ENCODE measurements around the gene KRT84. TPM values are rescaled to one million over a fixed set of nuclear protein-coding genes. Genes with fewer than 3 reads are reported as not detected.
"Not testable (repeated sequence)": the region's sequence is repeated elsewhere in the genome, so short reads cannot be mapped to it uniquely, and the experiment has no call there.

The KRT84 gene
- total RNA-seq, 2 experiments from 2014 or later: not detected

GRCh38 chr12:52347551-52348510 lies 37.6 kb downstream of the KRT84 start:
- CTCF ChIA-PET: no interaction called here
- H3K27ac Mint-ChIP-seq: no peak overlapping the region
- no peak overlapping the region for H3K4me3 Mint-ChIP-seq
- no peak for ATAC-seq
- peaks cover 43% of the 10 kb centered on the region for H3K27me3 Mint-ChIP-seq
- DNase-seq: no peak
- H3K4me1 Mint-ChIP-seq: peaks cover 20% of the 10 kb centered on the region
- no peaks in the 10 kb centered on the region for H3K9me3 Mint-ChIP-seq (ENCODE audit: low read depth)
- H3K36me3 Mint-ChIP-seq: no peaks in the 10 kb centered on the region

- no peaks in the 10 kb centered on the region for H3K9me3 Mint-ChIP-seq (ENCODE audit: low read depth)
- DNase-seq: no peak
- H3K36me3 Mint-ChIP-seq: no peaks in the 10 kb centered on the region
- no peak overlapping the region for H3K4me3 Mint-ChIP-seq
- H3K27me3 Mint-ChIP-seq: peaks cover 43% of the 10 kb centered on the region
- peaks cover 13% of the 10 kb centered on the region for H3K4me1 Mint-ChIP-seq
- no peak for ATAC-seq
- CTCF ChIA-PET: interaction anchor here (1.4 kb wide), 1 partner anchor 12 kb away, joined by 5 read pairs; no protein-coding TSS in a partner anchor
- H3K27ac Mint-ChIP-seq: no peak overlapping the region
These were observed 38.4 kb downstream of the KRT84 start for GRCh38 chr12:52347016-52347415.

- no peak for DNase-seq
- CTCF ChIA-PET: interaction anchor here (1.4 kb wide), 1 partner anchor 12 kb away, joined by 5 read pairs; no protein-coding TSS in a partner anchor
- peaks cover 10% of the 10 kb centered on the region for H3K4me1 Mint-ChIP-seq
- H3K36me3 Mint-ChIP-seq: no peaks in the 10 kb centered on the region
- H3K4me3 Mint-ChIP-seq: no peak overlapping the region
- H3K27ac Mint-ChIP-seq: no peak overlapping the region
- H3K27me3 Mint-ChIP-seq: peaks cover 44% of the 10 kb centered on the region
- H3K9me3 Mint-ChIP-seq (ENCODE audit: low read depth): no peaks in the 10 kb centered on the region
- no peak for ATAC-seq
These were observed 38.9 kb downstream of the KRT84 start for GRCh38 chr12:52346593-52346992.

GRCh38 chr12:52345041-52345440 lies 40.4 kb downstream of the KRT84 start:
- not testable (repeated sequence) for H3K9me3 Mint-ChIP-seq (ENCODE audit: low read depth); ATAC-seq; DNase-seq; H3K27ac Mint-ChIP-seq; H3K4me1 Mint-ChIP-seq; H3K36me3 Mint-ChIP-seq; H3K4me3 Mint-ChIP-seq
- peaks cover 39% of the 10 kb centered on the region for H3K27me3 Mint-ChIP-seq
- CTCF ChIA-PET: interaction anchor here (1.0 to 1.6 kb wide), 3 partner anchors 17 to 533 kb away, joined by 3 to 4 read pairs (median 3); no protein-coding TSS in a partner anchor

- Mint-ChIP-seq H3K27ac (no peak overlapping the region), H3K27me3 (peaks cover 38% of the 10 kb centered on the region), H3K36me3 (no peaks in the 10 kb centered on the region), H3K4me1 (peaks cover under 1% of the 10 kb centered on the region), H3K9me3 (ENCODE audit: low read depth) (no peaks in the 10 kb centered on the region), H3K4me3 (no peak overlapping the region)
- CTCF ChIA-PET: interaction anchor here (0.6 to 1.6 kb wide), 3 partner anchors 14 to 534 kb away, joined by 3 to 4 read pairs (median 3); no protein-coding TSS in a partner anchor
- DNase-seq (no peak), ATAC-seq (no peak)
These were observed 41.3 kb downstream of the KRT84 start for GRCh38 chr12:52344111-52344510.

GRCh38 chr12:52343550-52343949 lies 41.9 kb downstream of the KRT84 start:
- no peaks in the 10 kb centered on the region for H3K36me3 Mint-ChIP-seq
- peaks cover 32% of the 10 kb centered on the region for H3K27me3 Mint-ChIP-seq

GRCh38 chr12:52342781-52343490 lies 42.5 kb downstream of the KRT84 start:
- H3K36me3 Mint-ChIP-seq: no peaks in the 10 kb centered on the region
- H3K27me3 Mint-ChIP-seq: peaks cover 29% of the 10 kb centered on the region
- H3K4me3 Mint-ChIP-seq: no peak overlapping the region
- no peaks in the 10 kb centered on the region for H3K9me3 Mint-ChIP-seq (ENCODE audit: low read depth)
- CTCF ChIA-PET: no interaction called here
- H3K27ac Mint-ChIP-seq: no peak overlapping the region
- no peak for DNase-seq
- H3K4me1 Mint-ChIP-seq: no peaks in the 10 kb centered on the region
- no peak for ATAC-seq

More at GRCh38 chr12:52343550-52343949, 41.9 kb downstream of the KRT84 start:
- Mint-ChIP-seq H3K4me3 (no peak overlapping the region), H3K27ac (no peak overlapping the region), H3K4me1 (no peaks in the 10 kb centered on the region), H3K9me3 (ENCODE audit: low read depth) (no peaks in the 10 kb centered on the region)
- DNase-seq (no peak), ATAC-seq (no peak)
- CTCF ChIA-PET: interaction anchor here (0.6 to 1.6 kb wide), 2 partner anchors 15 to 318 kb away, joined by 3 to 4 read pairs; no protein-coding TSS in a partner anchor

GRCh38 chr12:52341066-52341580 lies 44.3 kb downstream of the KRT84 start:
- CTCF ChIA-PET: interaction anchor here (1.4 kb wide), 1 partner anchor 225 kb away, joined by 4 read pairs; no protein-coding TSS in a partner anchor
- DNase-seq (no peak), ATAC-seq (no peak)
- Mint-ChIP-seq H3K27ac (no peak overlapping the region), H3K4me1 (peaks cover 8% of the 10 kb centered on the region), H3K36me3 (peaks cover 3% of the 10 kb centered on the region), H3K27me3 (peaks cover 31% of the 10 kb centered on the region), H3K4me3 (no peak overlapping the region), H3K9me3 (ENCODE audit: low read depth) (peaks cover 3% of the 10 kb centered on the region)

GRCh38 chr12:52338241-52338960 lies 47.1 kb downstream of the KRT84 start:
- H3K36me3 Mint-ChIP-seq: peaks cover 3% of the 10 kb centered on the region
- CTCF ChIA-PET: interaction anchor here (1.2 to 1.7 kb wide), 3 partner anchors 10 to 34 kb away, joined by 3 to 9 read pairs (median 6); no protein-coding TSS in a partner anchor

GRCh38 chr12:52337054-52337453 lies 48.4 kb downstream of the KRT84 start:
- Mint-ChIP-seq H3K27me3 (peaks cover 25% of the 10 kb centered on the region), H3K36me3 (peaks cover 3% of the 10 kb centered on the region), H3K4me1 (peaks cover 8% of the 10 kb centered on the region), H3K27ac (no peak overlapping the region), H3K4me3 (no peak overlapping the region), H3K9me3 (ENCODE audit: low read depth) (peaks cover 3% of the 10 kb centered on the region)
- CTCF ChIA-PET: interaction anchor here (0.9 to 1.7 kb wide), 4 partner anchors 9 to 24 kb away, joined by 3 to 9 read pairs (median 4); no protein-coding TSS in a partner anchor
- ATAC-seq (no peak), DNase-seq (no peak)

More at GRCh38 chr12:52338241-52338960, 47.1 kb downstream of the KRT84 start:
- H3K27ac Mint-ChIP-seq: no peak overlapping the region
- peaks cover 30% of the 10 kb centered on the region for H3K27me3 Mint-ChIP-seq
- peaks cover 3% of the 10 kb centered on the region for H3K9me3 Mint-ChIP-seq (ENCODE audit: low read depth)
- no peak overlapping the region for H3K4me3 Mint-ChIP-seq
- no peak for ATAC-seq
- DNase-seq: no peak
- peaks cover 8% of the 10 kb centered on the region for H3K4me1 Mint-ChIP-seq

GRCh38 chr12:52336641-52337040 lies 48.8 kb downstream of the KRT84 start:
- H3K4me1 Mint-ChIP-seq: peaks cover 8% of the 10 kb centered on the region
- CTCF ChIA-PET: interaction anchor here (0.9 to 1.7 kb wide), 4 partner anchors 9 to 25 kb away, joined by 3 to 9 read pairs (median 4); no protein-coding TSS in a partner anchor

GRCh38 chr12:52335598-52336262 lies 49.7 kb downstream of the KRT84 start:
- H3K27me3 Mint-ChIP-seq: peaks cover 20% of the 10 kb centered on the region
- no peak overlapping the region for H3K27ac Mint-ChIP-seq
- DNase-seq (no peak), ATAC-seq (no peak)
- no peak overlapping the region for H3K4me3 Mint-ChIP-seq
- H3K36me3 Mint-ChIP-seq: peaks cover 3% of the 10 kb centered on the region
- CTCF ChIA-PET: interaction anchor here (0.9 to 1.6 kb wide), 4 partner anchors 9 to 179 kb away, joined by 3 to 6 read pairs (median 3); no protein-coding TSS in a partner anchor
- peaks cover 8% of the 10 kb centered on the region for H3K4me1 Mint-ChIP-seq
- H3K9me3 Mint-ChIP-seq (ENCODE audit: low read depth): peaks cover 3% of the 10 kb centered on the region

More at GRCh38 chr12:52336641-52337040, 48.8 kb downstream of the KRT84 start:
- Mint-ChIP-seq H3K36me3 (peaks cover 3% of the 10 kb centered on the region), H3K4me3 (no peak overlapping the region), H3K27me3 (peaks cover 22% of the 10 kb centered on the region), H3K27ac (no peak overlapping the region), H3K9me3 (ENCODE audit: low read depth) (peaks cover 3% of the 10 kb centered on the region)
- DNase-seq: no peak
- ATAC-seq: no peak
